ENCODE results near the gene SHCBP1. TPM values are rescaled to one million over a fixed set of nuclear protein-coding genes. Genes with fewer than 3 reads are reported as not detected.
"Not testable (repeated sequence)": the region's sequence is repeated elsewhere in the genome, so short reads cannot be mapped to it uniquely, and the experiment has no call there.

SHCBP1 gene
- total RNA-seq, 1 donor from 2014 or later, result 1.1 TPM

DNA sequence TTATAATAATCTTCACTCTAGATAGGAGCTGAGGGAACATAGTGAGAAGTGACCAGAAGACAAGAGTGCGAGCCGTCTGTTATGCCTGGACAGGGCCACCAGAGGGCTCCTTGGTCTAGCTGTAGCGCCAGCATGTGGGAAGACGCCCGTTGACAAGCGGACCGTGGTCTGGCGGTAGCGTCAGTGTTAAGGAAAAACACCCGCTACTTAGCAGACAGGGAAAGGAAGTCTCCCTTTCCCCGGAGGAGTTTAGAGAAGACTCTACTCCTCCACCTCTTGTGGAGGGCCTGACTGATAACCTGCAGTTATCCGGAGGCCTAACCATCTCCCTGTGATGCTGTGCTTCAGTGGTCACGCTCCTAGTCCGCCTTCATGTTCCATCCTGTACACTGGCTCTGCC lies 66.7 kb downstream of the SHCBP1 start:
- intact Hi-C loops (cut with micrococcal nuclease), result loop anchor here (10.0 kb wide), 1 partner anchor 50 kb away; no protein-coding TSS in a partner anchor
- not testable (repeated sequence) for ATAC-seq
- peak; percentile 77 for DNase-seq

DNA sequence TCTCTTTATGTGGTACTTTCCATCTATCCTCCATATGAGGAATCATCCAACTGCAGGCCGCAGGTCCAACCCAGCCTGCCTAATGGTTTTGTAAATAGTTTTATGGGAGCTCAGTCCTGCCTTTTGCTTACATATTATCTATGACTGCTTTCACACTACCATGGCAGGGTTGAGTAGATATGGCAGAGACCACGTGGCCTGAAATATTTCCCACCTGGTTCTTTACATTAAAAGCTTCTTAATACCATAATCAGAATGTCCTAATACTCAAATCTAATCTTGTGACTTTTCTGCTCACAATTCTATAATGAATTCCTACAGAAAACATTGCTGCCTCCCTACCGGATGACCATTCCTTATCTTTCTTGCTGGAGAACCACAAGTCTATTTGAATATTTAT lies 71.7 kb downstream of the SHCBP1 start:
- intact Hi-C loops (cut with micrococcal nuclease), result no loop called here
- DNase-seq (no peak), ATAC-seq (no peak)

Other genes starting within 250 kb of the SHCBP1 start
- 89.2 TPM for gene VPS35, start 67.8 kb upstream of the SHCBP1 start, total RNA-seq
- 1.3 TPM for gene ORC6, start 68.3 kb upstream of the SHCBP1 start, total RNA-seq
- 274 TPM for gene MYLK3, start 127.0 kb upstream of the SHCBP1 start, total RNA-seq
- gene C16orf87, start 209.8 kb upstream of the SHCBP1 start, total RNA-seq, result 15.2 TPM